ENCODE data around the gene UBAC2. TPM values are rescaled to one million over a fixed set of nuclear protein-coding genes. Genes with fewer than 3 reads are reported as not detected.

UBAC2 gene
- total and polyA plus RNA-seq, 9 donors, result 38.7 to 87.5 (median 48.0) TPM

DNA sequence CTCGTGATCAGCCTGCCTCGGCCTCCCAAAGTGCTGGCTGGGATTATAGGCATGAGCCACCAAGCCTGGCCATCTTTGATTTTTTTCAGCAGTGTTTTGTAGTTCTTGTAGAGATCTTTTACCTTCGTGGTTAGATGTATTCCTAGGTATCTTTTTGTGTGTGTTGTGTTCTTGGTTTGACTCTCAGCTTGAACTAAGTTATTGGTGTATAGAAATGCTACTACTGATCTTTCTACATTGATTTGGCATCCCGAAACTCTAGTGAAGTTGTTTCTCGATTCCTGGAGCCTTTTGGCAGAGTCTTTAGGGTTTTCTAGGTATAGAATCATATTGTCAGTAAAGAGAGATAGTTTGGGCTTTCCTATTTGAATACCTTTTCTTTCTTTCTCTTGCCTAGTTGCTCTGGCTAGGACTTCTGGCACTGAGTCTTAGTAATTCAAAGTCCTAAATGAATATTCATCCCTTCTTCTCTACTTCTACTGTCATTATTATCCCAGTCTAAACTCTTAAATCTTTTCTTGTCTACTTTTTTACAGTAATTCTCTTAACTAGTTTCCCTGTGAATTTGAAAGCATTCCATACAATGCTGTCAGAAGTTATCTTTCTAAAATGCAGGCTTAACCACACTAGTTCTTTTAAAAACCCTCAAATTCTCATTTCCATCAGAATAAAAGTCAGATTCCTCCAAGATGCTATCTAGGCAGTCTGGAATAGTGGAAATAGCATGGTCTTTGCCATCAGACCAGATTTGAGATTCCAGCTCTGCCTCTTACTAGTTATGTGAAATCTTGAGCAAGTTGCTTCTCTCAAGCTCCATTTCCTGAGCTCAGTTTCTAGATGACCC, 50.5 kb downstream of the UBAC2 start:
- Histone ChIP-seq H3K9me3 (no peaks in the 10 kb centered on the region), H3K4me1 (ENCODE audit: insufficient read depth) (no peaks in the 10 kb centered on the region), H3K4me3 (no peak overlapping the region), H3K27me3 (no peaks in the 10 kb centered on the region), H3K27ac (no peak overlapping the region), H3K36me3 (no peaks in the 10 kb centered on the region)
- TF ChIP-seq, protein P1, sequence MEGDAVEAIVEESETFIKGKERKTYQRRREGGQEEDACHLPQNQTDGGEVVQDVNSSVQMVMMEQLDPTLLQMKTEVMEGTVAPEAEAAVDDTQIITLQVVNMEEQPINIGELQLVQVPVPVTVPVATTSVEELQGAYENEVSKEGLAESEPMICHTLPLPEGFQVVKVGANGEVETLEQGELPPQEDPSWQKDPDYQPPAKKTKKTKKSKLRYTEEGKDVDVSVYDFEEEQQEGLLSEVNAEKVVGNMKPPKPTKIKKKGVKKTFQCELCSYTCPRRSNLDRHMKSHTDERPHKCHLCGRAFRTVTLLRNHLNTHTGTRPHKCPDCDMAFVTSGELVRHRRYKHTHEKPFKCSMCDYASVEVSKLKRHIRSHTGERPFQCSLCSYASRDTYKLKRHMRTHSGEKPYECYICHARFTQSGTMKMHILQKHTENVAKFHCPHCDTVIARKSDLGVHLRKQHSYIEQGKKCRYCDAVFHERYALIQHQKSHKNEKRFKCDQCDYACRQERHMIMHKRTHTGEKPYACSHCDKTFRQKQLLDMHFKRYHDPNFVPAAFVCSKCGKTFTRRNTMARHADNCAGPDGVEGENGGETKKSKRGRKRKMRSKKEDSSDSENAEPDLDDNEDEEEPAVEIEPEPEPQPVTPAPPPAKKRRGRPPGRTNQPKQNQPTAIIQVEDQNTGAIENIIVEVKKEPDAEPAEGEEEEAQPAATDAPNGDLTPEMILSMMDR (IDR thresholded peaks at IDR 0.05), result no peak
- TF ChIP-seq EP300 (IDR thresholded peaks at IDR 0.05), result no peak
- TF ChIP-seq POLR2A (IDR thresholded peaks at IDR 0.05), result no peak
- no peak for DNase-seq
- intact Hi-C loops (cut with DNase I), result no loop called here
- WGBS, 3 donors, result 90 to 94% (median 92%) methylated on average over 5 of the region's 5 CpGs

DNA sequence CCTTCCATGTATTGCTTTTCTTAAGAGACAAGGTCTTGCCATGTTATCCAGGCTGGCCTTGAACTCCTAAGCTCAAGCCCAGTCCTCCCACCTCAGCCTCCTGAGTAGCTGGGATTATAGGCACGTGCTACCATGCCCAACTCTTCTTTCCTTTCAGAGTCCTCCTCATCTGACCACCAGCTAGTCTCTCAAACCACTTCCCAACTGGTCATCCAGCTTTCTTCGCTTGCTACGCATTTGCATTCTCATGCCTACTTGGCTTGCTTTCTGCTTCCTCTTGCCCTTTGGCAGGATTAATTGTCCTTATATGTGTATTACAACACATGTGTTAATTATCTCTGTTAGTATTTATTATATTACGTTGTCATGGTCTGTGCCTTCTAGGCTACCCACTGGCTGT, 51.3 kb downstream of the UBAC2 start:
- no peaks in the 10 kb centered on the region for H3K27me3 ChIP-seq
- WGBS, 3 donors, result 80 to 90% (median 86%) methylated on average over 4 of the region's 4 CpGs

GRCh38 chr13:99254830-99255229, 54.2 kb downstream of the UBAC2 start:
- Histone ChIP-seq H3K36me3 (no peaks in the 10 kb centered on the region), H3K27me3 (no peaks in the 10 kb centered on the region), H3K9me3 (no peaks in the 10 kb centered on the region), H3K27ac (no peak overlapping the region), H3K4me3 (no peak overlapping the region), H3K4me1 (ENCODE audit: insufficient read depth) (no peaks in the 10 kb centered on the region)
- TF ChIP-seq EP300 (IDR thresholded peaks at IDR 0.05) (no peak), POLR2A (IDR thresholded peaks at IDR 0.05) (no peak)
- TF ChIP-seq, protein P1 (IDR thresholded peaks at IDR 0.05), result no peak
- DNase-seq, result no peak
- intact Hi-C loops (cut with DNase I), result no loop called here
- WGBS, 3 donors, result 89 to 92% (median 92%) methylated on average over 14 of the region's 14 CpGs

More for the DNA sequence above, 51.3 kb downstream of the UBAC2 start:
- TF ChIP-seq, protein P1 (IDR thresholded peaks at IDR 0.05), result no peak
- TF ChIP-seq POLR2A (IDR thresholded peaks at IDR 0.05) (no peak), EP300 (IDR thresholded peaks at IDR 0.05) (no peak)
- no peak for DNase-seq
- intact Hi-C loops (cut with DNase I), result no loop called here
- Histone ChIP-seq H3K9me3 (no peaks in the 10 kb centered on the region), H3K4me1 (ENCODE audit: insufficient read depth) (no peaks in the 10 kb centered on the region), H3K36me3 (no peaks in the 10 kb centered on the region), H3K27ac (no peak overlapping the region), H3K4me3 (no peak overlapping the region)

DNA sequence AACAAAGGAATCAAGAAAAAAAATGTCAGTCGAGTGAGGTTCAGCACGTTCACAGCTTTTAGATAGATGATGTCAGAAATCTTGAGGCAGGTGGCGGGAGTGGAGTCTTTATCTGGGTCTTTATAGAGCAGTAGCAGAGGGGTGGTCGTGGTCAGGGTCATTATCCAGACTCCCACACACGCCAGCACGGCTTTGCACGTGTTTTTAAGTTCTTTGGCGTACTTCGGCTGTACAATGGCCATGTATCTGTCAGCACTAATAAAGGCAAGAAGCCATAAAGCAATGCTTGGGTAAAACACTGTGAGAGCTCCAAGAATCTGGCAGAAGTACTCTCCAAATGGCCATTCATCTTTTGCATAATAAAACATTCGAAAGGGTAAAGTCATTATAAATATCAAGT, 54.6 kb downstream of the UBAC2 start:
- no peaks in the 10 kb centered on the region for H3K4me1 ChIP-seq (ENCODE audit: insufficient read depth)
- H3K36me3 ChIP-seq, result no peaks in the 10 kb centered on the region
- H3K9me3 ChIP-seq, result no peaks in the 10 kb centered on the region
- no peak overlapping the region for H3K4me3 ChIP-seq
- intact Hi-C loops (cut with DNase I), result no loop called here
- no peaks in the 10 kb centered on the region for H3K27me3 ChIP-seq
- no peak for DNase-seq
- WGBS, 3 donors, result 65 to 71% (median 66%) methylated on average over 10 of the region's 10 CpGs
- TF ChIP-seq, protein P1 (IDR thresholded peaks at IDR 0.05), result no peak
- no peak for TF ChIP-seq POLR2A (IDR thresholded peaks at IDR 0.05)
- no peak for TF ChIP-seq EP300 (IDR thresholded peaks at IDR 0.05)
- H3K27ac ChIP-seq, result no peak overlapping the region
